Measurements from ENCODE around the gene ZNF492.
"Not testable (repeated sequence)": the region's sequence is repeated elsewhere in the genome, so short reads cannot be mapped to it uniquely, and the experiment has no call there.

ZNF492 gene

DNA sequence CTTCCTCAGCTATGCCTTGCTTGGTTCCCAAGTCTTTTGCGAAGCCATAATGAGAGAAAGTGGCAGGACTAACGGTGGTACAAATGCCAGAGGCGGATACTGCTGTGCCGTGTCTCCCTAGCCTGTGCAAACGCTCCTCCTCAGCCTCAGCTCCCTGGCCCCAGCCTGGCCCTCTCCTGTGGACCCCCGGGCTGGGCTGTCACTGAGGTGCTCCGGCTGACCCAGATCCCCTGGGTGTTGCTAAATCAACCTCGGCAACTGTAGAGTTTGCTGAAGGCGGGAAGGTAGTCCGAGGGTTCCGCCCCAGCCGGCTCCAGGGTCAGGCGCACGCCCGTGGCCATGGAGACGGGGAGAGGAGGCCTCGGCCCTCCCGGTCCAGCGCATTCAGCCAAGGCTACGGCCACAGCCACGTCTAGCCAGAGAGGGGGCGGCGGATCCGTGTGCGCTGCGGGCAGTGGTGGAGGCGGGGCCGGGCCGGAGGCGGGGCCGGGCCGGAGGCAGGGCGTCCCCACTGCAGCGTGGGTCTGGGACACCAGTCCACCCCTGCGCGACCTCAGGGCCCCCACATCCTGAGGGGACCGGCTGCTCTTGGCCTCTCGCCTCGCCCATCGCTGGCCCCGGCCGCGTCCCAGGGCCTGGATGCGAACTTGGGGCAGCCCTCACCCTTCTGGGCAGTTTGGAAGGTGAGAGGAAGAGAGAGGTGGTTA is 16.4 kb upstream of the ZNF492 start:
- no peak for DNase-seq

DNA sequence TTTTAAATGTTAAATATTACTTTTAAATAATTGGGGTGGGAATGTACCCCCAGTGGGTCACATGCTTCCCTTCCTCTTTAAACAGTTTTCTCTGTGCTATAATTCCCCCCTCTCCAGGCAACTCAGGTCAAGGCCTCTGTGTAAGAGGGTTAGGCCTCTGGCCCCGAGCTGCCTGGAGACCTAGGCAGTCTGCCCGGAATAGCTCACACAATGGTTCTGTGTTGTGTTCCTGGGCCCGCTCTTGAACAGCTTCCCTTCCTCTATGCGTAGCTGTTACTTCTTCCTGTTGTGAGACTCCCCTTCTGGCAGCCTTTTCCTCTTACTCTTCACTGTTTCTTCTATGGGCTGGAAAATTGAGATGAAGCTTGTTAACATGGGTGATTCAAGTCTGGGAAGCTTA is 14.8 kb upstream of the ZNF492 start:
- DNase-seq, result no peak

DNA sequence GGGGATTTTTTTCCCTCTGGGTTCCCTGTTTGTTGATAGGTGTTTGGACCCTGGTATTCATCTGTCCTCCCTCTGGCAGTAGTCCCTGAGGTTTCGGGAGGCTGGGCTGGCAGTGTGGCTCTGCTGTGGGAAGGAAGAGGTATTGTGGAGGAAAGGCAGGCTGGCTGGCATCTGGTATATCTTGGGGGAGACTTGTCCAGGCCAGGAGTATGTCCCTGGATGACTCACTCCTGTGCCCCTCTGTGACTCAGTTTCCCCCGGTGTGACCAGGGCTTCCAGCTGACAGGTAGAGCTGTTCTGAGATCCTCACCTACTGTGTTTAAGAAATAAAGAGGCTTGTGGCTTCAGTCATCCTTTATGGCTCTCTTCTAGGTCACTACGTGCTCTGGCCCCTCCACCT is 14.2 kb upstream of the ZNF492 start:
- no peak for DNase-seq

DNA sequence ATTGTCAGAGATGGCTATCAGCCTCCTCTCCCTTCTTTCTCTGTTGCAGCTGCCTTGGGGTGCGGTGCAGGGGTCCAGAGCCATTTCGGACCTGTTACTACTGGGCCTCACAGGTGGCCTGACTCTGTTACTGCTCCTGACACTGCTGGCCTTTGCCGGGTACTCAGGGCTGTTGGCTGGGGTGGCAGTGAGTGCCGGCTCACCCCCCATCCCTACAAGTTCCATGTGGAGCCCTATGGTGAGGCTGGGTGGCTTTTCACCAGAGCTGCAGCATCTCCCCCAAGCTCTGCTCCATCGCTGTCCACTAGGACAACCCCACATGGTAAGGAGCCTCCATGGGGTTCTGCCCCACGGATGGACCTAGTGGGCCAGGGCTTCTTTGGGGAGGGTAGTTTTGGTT is 13.7 kb upstream of the ZNF492 start:
- DNase-seq, result no peak

DNA sequence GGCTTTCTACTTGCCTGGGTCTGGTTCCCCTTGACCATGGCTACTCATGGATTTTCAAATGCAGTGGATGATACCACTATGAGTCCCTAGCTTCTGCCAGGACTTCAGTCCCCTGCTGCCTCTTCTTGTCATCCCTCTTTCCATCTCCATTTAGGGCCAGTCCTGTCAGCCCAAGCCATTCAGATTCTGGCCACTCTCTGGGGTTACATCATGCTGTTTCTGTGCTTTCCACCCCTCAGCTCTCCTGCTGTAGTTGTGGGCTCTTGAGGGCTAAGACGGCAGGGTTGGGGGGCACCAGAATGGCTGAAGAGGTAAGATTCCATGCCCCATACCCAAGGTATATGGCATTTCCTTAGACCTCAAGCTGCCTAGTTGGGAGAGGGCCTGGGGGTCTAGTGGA is 13.2 kb upstream of the ZNF492 start:
- DNase-seq, result no peak

DNA sequence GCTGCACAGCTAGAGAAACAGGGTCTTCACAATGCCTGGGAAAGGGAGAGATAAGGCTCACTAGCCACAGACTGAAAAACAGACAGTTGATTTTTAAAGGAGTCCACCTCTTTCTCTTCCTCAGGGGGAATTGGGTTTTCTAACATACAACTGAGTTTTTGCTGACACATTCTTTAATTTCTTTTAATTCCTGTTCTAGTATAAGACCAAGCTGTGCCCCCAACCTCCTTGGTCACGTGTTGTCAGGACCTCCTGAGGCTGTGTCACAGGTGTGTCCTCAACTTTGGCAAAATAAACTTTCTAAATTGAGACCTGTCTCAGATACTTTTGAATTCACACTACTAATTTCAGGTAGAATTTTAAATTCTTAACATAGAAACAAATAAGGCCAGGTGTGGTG is 12.1 kb upstream of the ZNF492 start:
- no peak for DNase-seq

DNA sequence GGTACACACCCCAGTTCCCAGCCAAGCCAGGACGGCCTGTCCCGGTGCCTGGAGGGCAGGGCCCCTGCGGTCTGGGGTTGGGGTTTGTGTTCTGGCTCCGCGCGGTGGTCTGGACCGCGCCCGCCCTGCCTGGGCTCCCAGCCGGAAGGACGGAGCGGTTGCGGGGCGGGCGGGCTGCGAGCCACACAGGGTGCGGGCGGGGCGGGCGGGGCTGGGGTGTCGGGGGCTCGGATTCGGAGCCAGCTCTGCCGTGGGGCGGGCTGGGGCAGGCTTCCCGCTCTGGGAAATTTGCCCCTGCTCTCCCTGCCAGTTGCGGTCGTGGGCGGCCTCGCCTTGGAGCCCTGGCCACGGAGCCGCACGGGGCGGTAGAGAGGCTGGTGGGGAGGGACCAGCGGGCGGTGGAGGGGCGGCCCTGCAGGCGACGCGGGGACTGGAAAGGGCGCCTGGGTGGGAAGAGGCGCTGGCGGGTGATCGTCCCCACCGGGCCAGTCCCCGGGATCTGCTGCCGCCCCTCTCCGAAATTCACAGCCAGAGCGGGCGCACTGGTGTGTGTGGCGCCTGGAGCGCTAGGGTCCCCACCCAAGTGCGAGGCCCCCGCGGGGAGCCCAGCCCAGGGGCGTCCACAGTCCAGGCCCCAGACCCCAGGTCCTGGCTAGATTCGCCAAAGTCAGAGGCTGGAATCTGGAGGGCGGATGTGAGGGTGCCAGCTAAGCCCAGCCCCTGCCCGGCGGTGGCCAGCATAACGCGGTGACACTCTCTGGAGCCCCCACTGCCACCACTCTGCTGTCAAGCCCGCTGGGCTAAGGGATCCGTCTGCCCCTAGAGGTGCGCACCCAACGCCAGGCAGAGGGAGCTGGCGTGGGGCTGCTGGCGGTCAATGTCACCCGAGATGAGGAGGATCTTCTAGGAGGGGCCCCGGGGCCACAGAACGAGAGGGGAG is 11.0 kb upstream of the ZNF492 start:
- DNase-seq, result no peak

DNA sequence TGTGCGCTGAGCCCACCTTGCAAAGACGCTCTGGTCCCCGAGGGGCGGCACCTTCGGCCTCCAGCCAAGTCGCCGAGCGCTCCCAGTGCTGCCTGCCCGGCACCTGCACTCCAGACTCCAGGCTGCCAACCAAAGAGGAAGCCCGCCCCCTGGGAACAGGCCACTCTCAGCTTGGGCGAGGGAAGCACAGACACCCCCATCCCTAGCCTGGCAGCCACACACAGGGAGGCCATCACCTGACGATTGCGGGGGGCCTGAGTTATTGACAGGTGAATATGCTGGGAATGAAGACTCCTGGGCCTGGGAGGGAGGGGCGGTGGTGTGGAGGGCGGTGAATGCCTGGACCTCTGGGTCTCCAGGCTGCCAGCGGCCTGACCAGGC is 10.3 kb upstream of the ZNF492 start:
- no peak for DNase-seq

DNA sequence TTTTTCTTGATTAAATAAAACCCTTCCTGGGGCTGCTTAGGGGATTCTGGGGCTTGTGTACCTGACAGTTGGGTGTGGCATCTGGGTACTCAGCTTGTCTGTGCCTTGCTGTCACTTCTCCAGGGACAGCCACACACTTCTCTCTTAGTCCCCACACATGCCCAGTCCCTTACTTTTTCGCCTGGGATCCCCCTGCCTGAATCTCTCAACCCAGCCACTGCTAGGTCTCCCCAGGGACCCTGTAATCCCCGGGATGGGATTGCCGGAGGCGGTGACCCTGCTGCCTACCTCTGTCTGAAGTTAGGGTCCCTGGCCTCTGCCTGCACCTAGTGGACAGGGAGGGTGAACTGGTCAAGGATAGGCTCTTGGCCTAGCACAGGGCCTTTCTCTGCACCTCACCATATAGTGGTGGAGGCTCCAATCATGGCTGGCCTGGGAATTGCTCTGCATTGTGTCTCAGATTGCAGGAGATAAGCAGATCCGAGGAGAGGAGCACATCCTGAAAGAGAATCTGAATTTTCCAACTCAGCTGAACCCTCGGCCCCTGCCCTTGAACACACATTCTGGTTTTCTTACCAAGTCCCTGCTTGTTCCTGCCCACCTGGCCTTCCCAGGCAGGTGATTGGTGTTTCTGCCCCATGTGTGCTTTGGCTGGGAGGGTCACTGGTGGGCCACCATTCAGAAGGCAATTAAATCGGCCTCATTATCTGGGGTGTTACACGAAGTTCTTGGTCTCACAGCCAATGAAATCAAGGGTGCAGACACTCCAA is 8.7 kb upstream of the ZNF492 start:
- DNase-seq, result no peak

DNA sequence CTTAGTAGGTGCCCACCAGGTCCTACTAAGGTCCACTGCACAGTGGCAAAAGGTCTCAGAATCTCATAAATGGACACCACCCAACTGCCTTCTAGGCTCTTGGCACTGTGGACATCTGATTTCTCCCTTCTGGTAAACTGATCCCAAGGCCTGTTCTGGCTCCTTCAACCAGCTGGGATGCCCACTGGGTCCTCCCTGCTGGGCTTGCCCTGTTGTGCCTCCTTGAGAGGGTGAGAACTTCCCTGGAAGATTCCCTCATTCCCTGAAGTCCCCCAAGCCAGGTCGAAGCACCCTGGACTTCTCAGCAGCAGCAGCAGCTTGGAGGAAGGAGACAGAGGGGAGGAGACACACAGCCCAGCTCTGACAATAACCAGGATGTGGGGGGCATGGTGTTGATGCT is 6.6 kb upstream of the ZNF492 start:
- no peak for DNase-seq

DNA sequence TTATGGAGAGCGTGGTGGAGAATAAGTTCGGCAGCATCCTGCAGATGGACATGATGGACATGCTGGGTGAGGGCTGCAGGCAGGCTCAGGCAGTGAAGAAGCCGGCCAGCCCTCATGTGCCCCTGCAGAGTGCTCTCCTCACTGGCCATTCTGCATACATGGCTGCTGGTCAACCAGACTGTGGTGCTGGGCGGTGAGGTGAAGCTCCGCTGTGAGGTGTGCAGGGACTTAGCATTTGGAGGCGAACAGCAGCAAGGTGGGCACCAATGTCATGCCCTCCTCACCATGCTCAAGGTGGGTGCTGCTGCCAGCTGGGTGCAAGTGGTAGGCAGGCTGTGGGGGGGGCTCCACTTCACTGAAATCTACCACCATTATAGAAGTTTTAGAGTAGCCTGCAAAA is 5.7 kb upstream of the ZNF492 start:
- no peak for DNase-seq

DNA sequence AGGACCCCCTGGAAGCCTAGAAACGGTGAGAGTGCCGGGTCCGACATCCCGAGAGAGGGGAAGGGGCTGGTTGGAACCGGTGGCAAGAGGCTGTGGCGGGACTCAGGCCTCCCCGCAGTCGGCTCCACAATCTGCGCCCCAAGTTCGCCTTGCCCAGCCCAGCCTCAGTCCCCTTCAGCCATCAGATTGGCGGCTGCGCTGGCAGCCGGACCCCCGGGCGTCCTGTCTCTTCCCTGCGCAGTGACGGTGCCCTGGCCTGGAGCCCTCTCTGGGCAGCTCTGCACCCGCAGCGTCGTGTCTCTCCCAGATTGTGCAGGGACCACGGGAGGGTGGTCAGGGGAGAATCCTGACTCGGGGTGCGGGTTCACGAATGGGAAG is 315 bp downstream of the ZNF492 start:
- no peak for DNase-seq

DNA sequence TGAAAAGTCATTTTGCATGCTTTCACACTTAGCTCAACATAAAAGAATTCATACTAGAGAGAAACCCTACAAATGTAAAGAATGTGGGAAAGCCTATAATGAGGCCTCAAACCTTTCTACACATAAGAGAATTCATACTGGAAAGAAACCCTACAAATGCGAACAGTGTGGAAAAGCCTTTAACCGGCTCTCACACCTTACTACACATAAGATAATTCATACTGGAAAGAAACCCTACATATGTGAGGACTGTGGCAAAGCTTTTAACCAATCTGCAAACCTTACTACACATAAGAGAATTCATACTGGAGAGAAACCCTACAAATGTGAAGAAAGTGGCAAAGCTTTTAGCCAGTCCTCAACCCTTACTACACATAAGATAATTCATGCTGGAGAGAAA is 51.4 kb downstream of the ZNF492 start:
- DNase-seq, result not testable (repeated sequence)

DNA sequence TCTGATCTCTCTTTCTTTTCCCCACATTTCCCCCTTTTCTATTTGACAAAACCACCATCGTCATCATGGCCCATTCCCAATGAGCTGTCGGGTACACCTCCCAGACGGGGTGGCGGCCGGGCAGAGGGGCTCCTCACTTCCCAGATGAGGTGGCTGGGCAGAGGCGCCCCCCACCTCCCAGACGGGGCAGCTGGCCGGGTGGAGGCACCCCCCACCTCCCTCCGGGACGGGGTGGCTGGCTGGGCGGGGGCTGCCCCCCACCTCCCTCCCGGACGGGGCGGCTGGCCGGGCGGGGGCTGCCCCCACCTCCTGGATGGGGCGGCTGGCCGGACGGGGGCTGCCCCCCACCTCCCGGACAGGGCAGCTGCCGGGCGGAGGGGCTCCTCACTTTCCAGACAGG is 68.5 kb downstream of the ZNF492 start:
- DNase-seq, result not testable (repeated sequence)

DNA sequence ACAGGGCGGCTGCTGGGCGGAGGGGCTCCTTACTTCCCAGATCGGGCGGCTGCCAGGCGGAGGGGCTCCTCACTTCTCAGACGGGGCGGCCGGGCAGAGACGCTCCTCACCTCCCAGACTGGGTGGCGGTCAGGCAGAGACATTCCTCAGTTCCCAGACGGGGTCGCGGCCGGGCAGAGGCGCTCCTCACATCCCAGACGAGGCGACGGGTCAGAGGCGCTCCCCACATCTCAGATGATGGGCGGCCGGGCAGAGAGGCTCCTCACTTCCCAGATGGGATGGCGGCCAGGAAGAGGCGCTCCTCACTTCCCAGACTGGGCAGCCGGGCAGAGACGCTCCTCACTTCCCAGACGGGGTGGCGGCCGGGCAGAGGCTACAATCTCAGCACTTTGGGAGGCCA is 69.0 kb downstream of the ZNF492 start:
- DNase-seq, result not testable (repeated sequence)

DNA sequence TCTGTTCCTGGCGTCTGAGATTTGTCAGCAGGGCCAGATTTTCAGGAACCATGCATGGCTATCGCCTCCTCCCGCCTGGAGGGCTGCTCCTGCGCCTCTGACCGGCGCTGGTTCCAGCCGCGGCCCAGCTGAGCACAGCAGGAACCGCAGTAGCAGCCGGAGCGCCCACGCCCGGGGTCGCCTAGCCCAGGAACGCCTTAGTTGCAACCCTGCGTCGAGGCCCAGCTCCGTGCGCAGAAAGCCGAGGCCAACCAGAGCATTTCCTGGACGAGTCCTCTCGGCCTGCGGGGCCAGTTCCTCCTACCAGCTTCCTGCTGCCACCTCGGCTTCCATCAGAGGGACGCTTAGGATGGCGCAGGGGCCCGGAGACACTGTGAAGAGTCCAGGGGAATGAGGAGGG is 74.9 kb downstream of the ZNF492 start:
- DNase-seq, result no peak
